Measurements from ENCODE around the gene PEX10.
A peak's percentile ranks its signal among the peaks of the same experiment; 100 is the strongest.

The PEX10 gene

DNA sequence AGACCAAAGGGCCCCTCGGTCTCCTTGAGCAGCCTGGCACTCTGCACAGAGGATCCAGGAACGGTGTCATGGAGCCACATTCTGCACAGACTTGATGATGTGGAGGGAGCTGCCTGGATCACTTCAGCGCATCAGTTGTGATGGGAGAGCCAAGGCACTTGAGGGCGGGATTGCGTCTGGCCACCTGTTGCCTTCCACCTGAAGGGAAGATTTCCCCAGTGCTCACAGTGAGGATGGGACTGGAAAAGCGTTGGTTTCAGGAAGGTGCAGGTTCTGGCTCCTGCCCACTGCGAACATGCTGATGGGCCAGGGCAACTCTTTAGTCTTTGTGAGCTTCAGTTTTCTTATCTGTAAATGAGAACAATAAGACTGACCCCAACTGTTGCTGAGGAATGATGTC, 18.1 kb downstream of the PEX10 start:
- peaks cover 0 to 58% (median 45%) of the 10 kb centered on the region in 5 donors for H3K36me3 ChIP-seq (ENCODE audit: control insufficient read depth in 5 of 5, insufficient read depth in 5 of 5, low read length in 5 of 5)
- peak overlapping the region in 1 of 5 donors; percentile 29 for H3K9ac ChIP-seq (ENCODE audit: low read length in 5 of 5)
- H3K4me1 ChIP-seq (ENCODE audit: control insufficient read depth in 5 of 5, insufficient read depth in 5 of 5, low read length in 5 of 5) = peaks cover 20 to 58% (median 46%) of the 10 kb centered on the region in 5 donors
- no peak overlapping the region for H3K27ac ChIP-seq (ENCODE audit: low read depth, low read length)
- H3K4me3 ChIP-seq (ENCODE audit: low read depth in 1 of 5, low read length in 5 of 5) = no peak overlapping the region
- H3K9me3 ChIP-seq (ENCODE audit: control insufficient read depth in 5 of 5, low read length in 5 of 5) = peaks cover 0 to 2% (median 0%) of the 10 kb centered on the region in 5 donors
- H3K27me3 ChIP-seq (ENCODE audit: control insufficient read depth in 5 of 5, insufficient read depth in 4 of 5, low read length in 5 of 5) = peaks cover 0 to 5% (median 0%) of the 10 kb centered on the region in 5 donors

DNA sequence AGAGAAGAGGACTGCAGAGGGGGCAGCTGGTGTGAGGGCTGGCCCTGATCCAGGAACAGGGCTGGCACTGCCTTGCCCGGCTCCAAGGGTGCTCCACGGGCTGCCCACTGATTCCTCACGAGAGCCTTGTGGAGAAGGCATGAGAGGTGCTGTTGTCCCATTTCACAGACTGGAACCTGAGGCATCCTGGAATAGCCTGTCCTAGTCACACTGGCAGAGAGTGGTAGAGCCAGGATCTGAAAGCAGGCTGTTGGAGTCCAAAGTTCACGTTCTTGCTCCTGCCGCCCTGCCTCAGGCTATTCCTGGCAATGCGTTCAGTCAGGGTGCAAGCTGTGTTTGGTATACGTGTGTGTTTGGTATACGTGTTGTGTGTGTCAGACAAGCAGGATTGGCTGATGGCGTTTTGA, 18.9 kb downstream of the PEX10 start:
- Histone ChIP-seq H3K4me3 (ENCODE audit: low read depth in 1 of 5, low read length in 5 of 5) (no peak overlapping the region), H3K9ac (ENCODE audit: low read length in 5 of 5) (peak overlapping the region in 4 of 5 donors; percentile 26 to 88 (median 67)), H3K9me3 (ENCODE audit: control insufficient read depth in 5 of 5, low read length in 5 of 5) (peaks cover 0 to 2% (median 0%) of the 10 kb centered on the region in 5 donors), H3K27me3 (ENCODE audit: control insufficient read depth in 5 of 5, insufficient read depth in 4 of 5, low read length in 5 of 5) (peaks cover 0 to 5% (median 0%) of the 10 kb centered on the region in 5 donors), H3K36me3 (ENCODE audit: control insufficient read depth in 5 of 5, insufficient read depth in 5 of 5, low read length in 5 of 5) (peaks cover 0 to 51% (median 39%) of the 10 kb centered on the region in 5 donors), H3K4me1 (ENCODE audit: control insufficient read depth in 5 of 5, insufficient read depth in 5 of 5, low read length in 5 of 5) (peaks cover 16 to 51% (median 39%) of the 10 kb centered on the region in 5 donors), H3K27ac (ENCODE audit: low read depth, low read length) (peak overlapping the region; percentile 55)

DNA sequence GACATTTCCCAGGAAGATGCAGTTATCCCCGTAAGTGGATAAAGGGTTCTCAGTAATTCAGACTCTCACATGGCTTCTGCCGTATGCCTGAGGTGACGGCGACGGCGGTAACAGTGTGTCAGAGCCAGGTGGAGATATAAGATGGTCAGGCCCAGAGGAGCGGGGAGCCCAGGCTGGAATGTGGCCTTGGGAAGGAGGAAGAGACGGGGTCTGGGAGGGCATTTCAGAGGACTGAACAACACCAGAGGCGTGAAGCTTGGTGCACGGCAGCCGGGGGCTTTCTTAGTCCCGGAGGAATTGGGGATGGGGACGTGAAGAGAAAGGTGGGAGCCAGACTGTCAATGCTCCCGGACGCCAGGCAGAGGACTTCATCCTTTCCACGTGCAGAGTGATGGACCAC, 19.7 kb downstream of the PEX10 start:
- peak overlapping the region; percentile 55 for H3K27ac ChIP-seq (ENCODE audit: low read depth, low read length)

DNA sequence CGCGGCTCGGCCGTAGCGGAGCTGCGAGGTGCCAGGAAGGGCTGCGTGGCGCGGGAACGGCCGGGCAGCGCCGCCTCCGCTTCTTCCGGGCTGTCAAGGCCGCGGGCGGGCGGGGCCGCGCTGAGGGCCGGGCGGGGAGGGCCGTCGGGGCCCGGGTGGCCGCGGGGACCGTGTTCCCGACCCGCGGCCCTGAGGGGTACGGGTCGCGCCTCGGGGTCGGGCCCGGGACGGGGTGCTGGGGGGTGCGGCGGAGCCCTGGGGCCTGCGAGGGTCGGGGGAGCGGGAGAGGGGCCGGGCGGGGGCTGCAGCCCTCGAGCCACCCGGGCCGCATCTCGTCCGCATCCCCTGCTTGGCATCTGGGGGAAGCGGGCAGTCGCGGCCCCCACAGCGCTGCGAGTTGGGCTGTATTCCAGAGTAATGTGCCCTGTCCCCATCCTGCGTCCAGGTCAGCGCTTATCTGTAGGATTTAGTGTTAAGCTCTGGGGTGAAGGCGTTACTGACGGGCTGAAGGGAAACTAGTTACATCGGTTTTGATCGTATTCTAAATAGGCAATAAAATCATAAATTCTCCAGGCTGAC, 20.3 kb downstream of the PEX10 start:
- Histone ChIP-seq H3K4me1 (ENCODE audit: control insufficient read depth in 5 of 5, insufficient read depth in 5 of 5, low read length in 5 of 5) (peaks cover 16 to 45% (median 32%) of the 10 kb centered on the region in 5 donors), H3K27me3 (ENCODE audit: control insufficient read depth in 5 of 5, insufficient read depth in 4 of 5, low read length in 5 of 5) (peaks cover 0 to 5% (median 0%) of the 10 kb centered on the region in 5 donors), H3K36me3 (ENCODE audit: control insufficient read depth in 5 of 5, insufficient read depth in 5 of 5, low read length in 5 of 5) (peaks cover 0 to 44% (median 30%) of the 10 kb centered on the region in 5 donors), H3K9ac (ENCODE audit: low read length in 5 of 5) (peak overlapping the region; percentile 71 to 89 (median 86)), H3K4me3 (ENCODE audit: low read depth in 1 of 5, low read length in 5 of 5) (peak overlapping the region; percentile 71 to 88 (median 81)), H3K9me3 (ENCODE audit: control insufficient read depth in 5 of 5, low read length in 5 of 5) (peaks cover 0 to 2% (median 0%) of the 10 kb centered on the region in 5 donors), H3K27ac (ENCODE audit: low read depth, low read length) (peak overlapping the region; percentile 55)

More for the DNA sequence above, 19.7 kb downstream of the PEX10 start:
- H3K9me3 ChIP-seq (ENCODE audit: control insufficient read depth in 5 of 5, low read length in 5 of 5) = peaks cover 0 to 2% (median 0%) of the 10 kb centered on the region in 5 donors
- peak overlapping the region; percentile 71 to 88 (median 81) for H3K4me3 ChIP-seq (ENCODE audit: low read depth in 1 of 5, low read length in 5 of 5)
- H3K4me1 ChIP-seq (ENCODE audit: control insufficient read depth in 5 of 5, insufficient read depth in 5 of 5, low read length in 5 of 5) = peaks cover 16 to 46% (median 35%) of the 10 kb centered on the region in 5 donors
- H3K36me3 ChIP-seq (ENCODE audit: control insufficient read depth in 5 of 5, insufficient read depth in 5 of 5, low read length in 5 of 5) = peaks cover 0 to 45% (median 34%) of the 10 kb centered on the region in 5 donors
- peak overlapping the region; percentile 71 to 89 (median 86) for H3K9ac ChIP-seq (ENCODE audit: low read length in 5 of 5)
- peaks cover 0 to 5% (median 0%) of the 10 kb centered on the region in 5 donors for H3K27me3 ChIP-seq (ENCODE audit: control insufficient read depth in 5 of 5, insufficient read depth in 4 of 5, low read length in 5 of 5)

DNA sequence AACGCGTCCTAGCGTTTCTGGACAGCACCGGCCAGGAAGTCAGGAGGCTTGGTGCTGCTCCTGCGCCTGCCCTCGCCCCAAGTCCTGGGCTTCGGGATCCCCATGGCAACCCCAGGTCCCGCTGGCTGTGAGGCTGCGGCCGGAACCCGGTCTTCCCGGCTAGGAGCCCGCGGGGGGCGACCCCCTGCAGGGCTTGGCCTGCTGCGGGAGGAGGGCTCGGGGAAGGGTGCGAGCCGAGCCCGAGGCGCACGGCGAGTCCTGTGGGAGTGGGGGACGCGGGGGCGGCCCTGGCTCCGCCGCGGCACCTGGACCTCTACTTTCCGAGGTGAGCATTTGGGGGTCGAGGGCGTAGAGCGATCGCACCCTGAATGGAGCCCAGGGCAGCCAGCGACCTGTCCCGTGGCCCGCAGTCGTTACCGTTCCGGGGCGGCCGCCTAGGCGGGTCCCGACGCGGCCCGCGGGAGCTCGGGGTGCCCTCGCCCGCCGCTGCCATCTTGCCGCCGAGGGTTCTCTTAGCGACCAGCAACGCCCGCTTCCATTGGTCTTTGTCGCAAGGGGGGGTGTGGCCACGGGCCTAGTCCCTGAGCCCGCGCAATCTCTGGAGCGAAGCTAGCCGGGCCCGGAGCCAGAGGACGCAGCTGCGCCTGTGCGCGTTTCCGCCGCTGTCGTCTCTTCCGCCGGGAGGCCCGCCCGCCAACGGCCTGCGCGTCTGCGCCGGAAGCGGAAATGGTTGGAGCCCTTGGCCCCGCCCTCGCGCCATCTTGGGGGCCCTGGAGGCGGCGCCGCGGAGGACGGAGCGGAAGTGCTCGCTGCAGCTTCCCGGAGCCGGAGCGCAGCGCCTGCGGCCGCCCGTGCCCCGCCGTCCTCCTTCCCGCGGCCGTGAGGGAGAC, 21.1 kb downstream of the PEX10 start, which contains the start of the genes MORN1 and RER1:
Gene MORN1 (minus strand): TSS at position 514 of the 890 bp plus-strand sequence. CDS start 21 bp downstream, at position 493.
Gene RER1 (plus strand): TSS at position 801 of the 890 bp plus-strand sequence. CDS start 3,950 bp downstream, outside the sequence.
- Histone ChIP-seq H3K9me3 (ENCODE audit: control insufficient read depth in 5 of 5, low read length in 5 of 5) (peaks cover 0 to 2% (median 0%) of the 10 kb centered on the region in 5 donors), H3K4me1 (ENCODE audit: control insufficient read depth in 5 of 5, insufficient read depth in 5 of 5, low read length in 5 of 5) (peaks cover 16 to 41% (median 32%) of the 10 kb centered on the region in 5 donors), H3K36me3 (ENCODE audit: control insufficient read depth in 5 of 5, insufficient read depth in 5 of 5, low read length in 5 of 5) (peaks cover 0 to 38% (median 23%) of the 10 kb centered on the region in 5 donors), H3K9ac (ENCODE audit: low read length in 5 of 5) (peak within 1 kb of the TSS; percentile 71 to 90 (median 88)), H3K27ac (ENCODE audit: low read depth, low read length) (peak within 1 kb of the TSS; percentile 60), H3K27me3 (ENCODE audit: control insufficient read depth in 5 of 5, insufficient read depth in 4 of 5, low read length in 5 of 5) (peaks cover 0 to 5% (median 0%) of the 10 kb centered on the region in 5 donors), H3K4me3 (ENCODE audit: low read depth in 1 of 5, low read length in 5 of 5) (peak within 1 kb of the TSS; percentile 71 to 88 (median 83))

DNA sequence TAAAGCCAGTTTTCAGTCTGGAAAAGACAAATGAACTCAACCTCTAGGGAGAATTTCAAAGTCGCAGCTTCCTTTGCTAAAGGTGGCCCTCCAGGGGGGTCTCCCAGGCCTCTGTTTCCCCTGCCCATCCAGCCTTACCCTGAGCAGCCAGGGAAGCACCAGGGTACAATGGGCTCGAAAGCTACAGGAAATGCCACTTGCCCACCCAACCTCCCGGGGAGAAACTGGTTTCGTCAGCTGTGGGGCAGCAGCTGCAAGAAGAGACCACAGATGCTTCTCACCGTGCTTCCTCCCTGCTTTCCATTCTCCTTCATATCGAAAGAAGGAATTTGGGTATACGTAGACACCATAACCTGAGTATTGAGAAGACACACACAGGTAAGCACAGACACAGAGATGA, 22.7 kb downstream of the PEX10 start:
- H3K9ac ChIP-seq (ENCODE audit: low read length in 5 of 5) = no peak overlapping the region
- H3K27me3 ChIP-seq (ENCODE audit: control insufficient read depth in 5 of 5, insufficient read depth in 4 of 5, low read length in 5 of 5) = no peaks in the 10 kb centered on the region
- H3K4me1 ChIP-seq (ENCODE audit: control insufficient read depth in 5 of 5, insufficient read depth in 5 of 5, low read length in 5 of 5) = peaks cover 10 to 37% (median 32%) of the 10 kb centered on the region in 5 donors
- H3K27ac ChIP-seq (ENCODE audit: low read depth, low read length) = no peak overlapping the region
- H3K36me3 ChIP-seq (ENCODE audit: control insufficient read depth in 5 of 5, insufficient read depth in 5 of 5, low read length in 5 of 5) = peaks cover 0 to 23% (median 16%) of the 10 kb centered on the region in 5 donors
- no peaks in the 10 kb centered on the region for H3K9me3 ChIP-seq (ENCODE audit: control insufficient read depth in 5 of 5, low read length in 5 of 5)
- H3K4me3 ChIP-seq (ENCODE audit: low read depth in 1 of 5, low read length in 5 of 5) = no peak overlapping the region

DNA sequence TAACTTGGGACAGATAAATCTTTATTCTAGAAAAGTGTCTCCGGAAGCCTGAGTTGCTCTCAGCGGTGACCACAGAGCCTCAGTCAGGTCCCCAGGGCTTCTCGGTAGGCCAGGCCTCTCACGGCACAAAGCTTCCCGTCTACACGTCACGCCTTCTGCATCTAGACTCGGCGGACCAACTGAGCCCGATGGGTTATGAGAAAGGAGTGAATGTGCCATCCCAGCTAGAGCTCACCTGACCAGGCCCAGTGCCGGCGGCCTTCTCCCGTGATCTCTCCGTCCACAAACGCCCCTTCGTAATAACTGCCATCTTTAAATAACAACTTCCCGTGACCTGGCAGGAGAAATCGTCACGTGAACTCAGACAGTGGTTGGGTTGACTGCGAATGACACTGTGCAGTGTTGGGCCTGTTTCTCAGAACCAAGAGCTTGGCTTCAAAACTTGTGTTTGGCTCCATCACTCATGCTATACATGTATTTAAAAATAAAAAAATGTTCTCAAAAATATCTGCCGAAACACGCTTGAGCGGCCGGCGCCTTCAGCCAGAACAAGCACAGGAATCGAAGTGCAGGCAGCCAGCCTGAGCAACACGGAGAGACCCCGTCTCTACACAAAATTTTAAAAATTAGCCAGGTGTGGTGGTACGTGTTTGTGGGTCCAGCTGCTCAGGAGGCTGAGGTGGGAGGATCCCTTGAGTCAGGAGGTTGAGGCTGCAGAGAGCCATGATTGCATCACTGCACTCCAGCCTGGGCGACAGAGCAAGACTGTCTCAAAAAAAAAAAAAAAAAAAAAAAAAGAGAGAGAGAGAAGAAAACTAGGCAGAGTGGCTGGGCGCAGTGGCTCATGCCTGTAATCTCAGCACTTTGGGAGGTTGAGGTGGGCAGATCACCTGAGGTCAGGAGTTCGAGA, 24.1 kb downstream of the PEX10 start:
- Histone ChIP-seq H3K4me3 (ENCODE audit: low read depth in 1 of 5, low read length in 5 of 5) (no peak overlapping the region), H3K27me3 (ENCODE audit: control insufficient read depth in 5 of 5, insufficient read depth in 4 of 5, low read length in 5 of 5) (no peaks in the 10 kb centered on the region), H3K27ac (ENCODE audit: low read depth, low read length) (no peak overlapping the region), H3K36me3 (ENCODE audit: control insufficient read depth in 5 of 5, insufficient read depth in 5 of 5, low read length in 5 of 5) (peaks cover 0 to 10% (median 7%) of the 10 kb centered on the region in 5 donors), H3K4me1 (ENCODE audit: control insufficient read depth in 5 of 5, insufficient read depth in 5 of 5, low read length in 5 of 5) (peaks cover 8 to 27% (median 22%) of the 10 kb centered on the region in 5 donors), H3K9ac (ENCODE audit: low read length in 5 of 5) (no peak overlapping the region), H3K9me3 (ENCODE audit: control insufficient read depth in 5 of 5, low read length in 5 of 5) (no peaks in the 10 kb centered on the region)

DNA sequence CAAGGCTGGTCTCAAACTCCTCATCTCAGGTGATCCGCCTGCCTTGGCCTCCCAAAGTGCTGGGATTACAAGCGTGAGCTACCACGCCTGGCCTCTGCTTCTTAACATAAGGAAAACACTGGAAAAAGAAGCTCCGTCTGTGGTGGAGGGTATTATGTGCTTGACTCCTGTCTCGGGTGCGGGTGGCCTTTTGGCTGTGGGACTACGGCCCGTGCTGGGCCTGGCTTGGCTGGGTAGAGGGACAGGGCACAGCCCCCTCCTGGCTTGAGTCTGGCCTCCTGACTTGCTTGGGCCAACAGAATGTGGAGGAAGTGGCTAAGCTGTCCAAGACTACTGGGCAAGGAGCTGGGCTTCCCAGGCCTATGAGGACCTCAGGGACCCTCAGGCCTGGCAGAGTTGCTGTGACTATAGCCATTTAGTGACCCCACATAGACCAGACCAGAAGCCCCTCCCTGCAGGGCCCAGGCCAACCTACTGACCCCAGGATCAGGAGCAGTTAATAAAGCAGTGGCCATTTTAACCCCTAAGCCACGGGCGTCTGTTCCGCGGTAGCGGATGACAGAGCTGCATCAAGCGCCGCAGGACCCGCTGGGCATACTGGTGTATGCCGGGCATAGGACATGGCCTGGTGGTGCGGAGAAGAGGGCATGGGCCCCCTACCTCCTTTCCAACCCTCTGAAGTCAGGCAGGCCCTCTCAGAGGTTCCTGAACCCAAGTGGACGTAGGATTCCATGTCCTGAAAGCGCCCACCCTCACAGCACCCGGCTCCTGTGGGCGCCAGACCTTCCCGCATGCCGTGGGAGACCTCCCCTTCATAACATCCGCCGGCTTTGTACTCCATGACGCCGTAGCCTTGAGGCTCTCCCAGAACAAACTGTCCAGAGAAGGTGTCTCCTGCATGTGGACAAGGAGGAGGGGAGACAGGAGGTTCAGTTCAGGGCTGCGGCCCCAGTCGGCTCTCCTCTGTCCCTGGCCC, 25.4 kb downstream of the PEX10 start:
- no peak overlapping the region for H3K27ac ChIP-seq (ENCODE audit: low read depth, low read length)
- no peak overlapping the region for H3K9ac ChIP-seq (ENCODE audit: low read length in 5 of 5)
- no peaks in the 10 kb centered on the region for H3K27me3 ChIP-seq (ENCODE audit: control insufficient read depth in 5 of 5, insufficient read depth in 4 of 5, low read length in 5 of 5)
- no peaks in the 10 kb centered on the region for H3K9me3 ChIP-seq (ENCODE audit: control insufficient read depth in 5 of 5, low read length in 5 of 5)
- H3K4me3 ChIP-seq (ENCODE audit: low read depth in 1 of 5, low read length in 5 of 5) = no peak overlapping the region
- H3K36me3 ChIP-seq (ENCODE audit: control insufficient read depth in 5 of 5, insufficient read depth in 5 of 5, low read length in 5 of 5) = peaks cover 0 to 7% (median 3%) of the 10 kb centered on the region in 5 donors
- peaks cover 0 to 18% (median 12%) of the 10 kb centered on the region in 5 donors for H3K4me1 ChIP-seq (ENCODE audit: control insufficient read depth in 5 of 5, insufficient read depth in 5 of 5, low read length in 5 of 5)
